PC-3 (cell line): ENCODE data around the gene SARM1. TPM values are rescaled to one million over a fixed set of nuclear protein-coding genes. Genes with fewer than 3 reads are reported as not detected.

ENCODE experiments used
- ATAC-seq: fragments of 200-7000 bp; cut with Tn5 transposase; 2 replicates; pipeline ENCODE4 v1.9.1; 2020; ENCODE audit warnings: mild to moderate bottlenecking, moderate library complexity
- BruUV-seq: library from RNA; stranded (reverse); fragments of 400-500 nt; replicated peaks from 2 replicates; lab custom pipeline; 2021; lab: Mats Ljungman, UMichigan
- CTCF ChIA-PET: fragments of 300-600 bp; sonication (Branson Sonifier 250); formaldehyde crosslinking; loops from one replicate; lab custom pipeline; 2022; ENCODE audit warnings: antibody characterized with exemption; lab: Charles Lee
- POLR2A ChIA-PET: fragments of 300-600 bp; sonication (Branson Sonifier 250); formaldehyde crosslinking; loops from one replicate; lab custom pipeline; 2022; ENCODE audit warnings: antibody characterized with exemption; ENCODE audit not compliant: unreplicated experiment; lab: Charles Lee
- DNase-seq: peaks from one replicate; pipeline ENCODE4 v3.0.0-alpha.2; 2015
- H2AFZ ChIP-seq: fragments of 300-600 bp; sonication (generic); 2 replicates; pipeline ENCODE4 v1.6.0; 2016; ENCODE audit warnings: antibody characterized with exemption, low read length
- H3F3A ChIP-seq: fragments of 300-600 bp; sonication (generic); one replicate; pipeline ENCODE4 v1.6.0; 2017; ENCODE audit warnings: antibody characterized with exemption, low read length, control low read depth, mild to moderate bottlenecking; ENCODE audit not compliant: unreplicated experiment
- H3K27ac ChIP-seq: fragments of 300-600 bp; sonication (generic); 2 replicates; pipeline ENCODE4 v1.5.1; 2016; ENCODE audit warnings: mild to moderate bottlenecking, low read length
- H3K27me3 ChIP-seq: fragments of 300-600 bp; sonication (generic); 2 replicates; pipeline ENCODE4 v1.6.1; 2016; ENCODE audit warnings: low read length, mixed read lengths
- H3K36me3 ChIP-seq: fragments of 300-600 bp; sonication (generic); 2 replicates; pipeline ENCODE4 v1.6.1; 2016; ENCODE audit warnings: low read depth, mixed run types, low read length, mixed read lengths
- H3K4me1 ChIP-seq: fragments of 300-600 bp; sonication (generic); 2 replicates; pipeline ENCODE4 v1.5.1; 2016; ENCODE audit warnings: low read length; ENCODE audit not compliant: insufficient read depth
- H3K4me2 ChIP-seq: fragments of 300-600 bp; sonication (generic); 2 replicates; pipeline ENCODE4 v1.6.0; 2016; ENCODE audit warnings: low read length
- H3K4me3 ChIP-seq: fragments of 300-600 bp; sonication (generic); 2 replicates; pipeline ENCODE4 v1.5.1; 2016; ENCODE audit warnings: mild to moderate bottlenecking, low read length, mixed read lengths
- H3K79me2 ChIP-seq: fragments of 300-600 bp; sonication (generic); 2 replicates; pipeline ENCODE4 v1.6.1; 2017; ENCODE audit warnings: low read length, mixed read lengths
- H3K9ac ChIP-seq: fragments of 300-600 bp; sonication (generic); 2 replicates; pipeline ENCODE4 v1.6.0; 2016; ENCODE audit warnings: mild to moderate bottlenecking, low read length
- H3K9me2 ChIP-seq: fragments of 300-600 bp; sonication (generic); replicated peaks from 2 replicates; pipeline ENCODE4 v1.6.1; 2016; ENCODE audit warnings: mixed run types, low read length, mixed read lengths
- H3K9me3 ChIP-seq: fragments of 300-600 bp; sonication (generic); 2 replicates; pipeline ENCODE4 v1.6.1; 2016; ENCODE audit warnings: low read length, mixed read lengths
- H4K20me1 ChIP-seq: fragments of 300-600 bp; sonication (generic); 2 replicates; pipeline ENCODE4 v1.6.1; 2016; ENCODE audit warnings: low read length, mixed read lengths
- EZH2 ChIP-seq: fragments of 300-600 bp; sonication (generic); IDR thresholded peaks from one replicate; pipeline ENCODE4 v1.6.1; 2017; ENCODE audit warnings: antibody characterized with exemption, mild to moderate bottlenecking, low read length; ENCODE audit not compliant: unreplicated experiment
- EZH2phosphoT487 ChIP-seq: fragments of 300-600 bp; sonication (generic); IDR thresholded peaks from 2 replicates; pipeline ENCODE4 v1.6.1; 2018; ENCODE audit warnings: mild to moderate bottlenecking, antibody characterized with exemption, low read length, borderline replicate concordance
- intact Hi-C: fragments of 100-400 bp; cut with micrococcal nuclease; formaldehyde crosslinking; loops from 2 replicates; pipeline ENCODE4 v1.9.0; 2023
- total RNA-seq: library from RNA; depleted of rRNA; stranded (reverse); fragments of >200 nt; gene quantifications from 2 replicates; pipeline ENCODE4 v1.2.3, GENCODE V29; 2014
- TF ChIP-seq, protein P1 (sequence below): fragments of 300-600 bp; sonication (generic); conservative IDR thresholded peaks from 2 replicates; pipeline ENCODE4 v1.5.1; 2017; ENCODE audit warnings: antibody characterized with exemption, low read depth, mild to moderate bottlenecking, low read length

Gene SARM1
- total RNA-seq, 1 experiment from 2014 or later, result 6.7 TPM

- Histone ChIP-seq H3K9ac (peak overlapping the region; percentile 60), H4K20me1 (no peaks in the 10 kb centered on the region), H3K27me3 (no peaks in the 10 kb centered on the region), H2AFZ (no peak overlapping the region), H3K4me3 (peak overlapping the region; percentile 24), H3K27ac (peak overlapping the region; percentile 94), H3K79me2 (peaks cover 36% of the 10 kb centered on the region), H3K9me3 (no peaks in the 10 kb centered on the region), H3K9me2 (no peaks in the 10 kb centered on the region), H3K4me1 (peaks cover 53% of the 10 kb centered on the region), H3K4me2 (peak overlapping the region; percentile 75), H3F3A (peaks cover 4% of the 10 kb centered on the region), H3K36me3 (peaks cover 13% of the 10 kb centered on the region)
- peak; percentile 85 for ATAC-seq
- intact Hi-C loops, result loop anchor here (5.0 kb wide), 1 partner anchor 95 kb away; no protein-coding TSS in a partner anchor
- peak; percentile 66 for DNase-seq
- TF ChIP-seq, protein P1, sequence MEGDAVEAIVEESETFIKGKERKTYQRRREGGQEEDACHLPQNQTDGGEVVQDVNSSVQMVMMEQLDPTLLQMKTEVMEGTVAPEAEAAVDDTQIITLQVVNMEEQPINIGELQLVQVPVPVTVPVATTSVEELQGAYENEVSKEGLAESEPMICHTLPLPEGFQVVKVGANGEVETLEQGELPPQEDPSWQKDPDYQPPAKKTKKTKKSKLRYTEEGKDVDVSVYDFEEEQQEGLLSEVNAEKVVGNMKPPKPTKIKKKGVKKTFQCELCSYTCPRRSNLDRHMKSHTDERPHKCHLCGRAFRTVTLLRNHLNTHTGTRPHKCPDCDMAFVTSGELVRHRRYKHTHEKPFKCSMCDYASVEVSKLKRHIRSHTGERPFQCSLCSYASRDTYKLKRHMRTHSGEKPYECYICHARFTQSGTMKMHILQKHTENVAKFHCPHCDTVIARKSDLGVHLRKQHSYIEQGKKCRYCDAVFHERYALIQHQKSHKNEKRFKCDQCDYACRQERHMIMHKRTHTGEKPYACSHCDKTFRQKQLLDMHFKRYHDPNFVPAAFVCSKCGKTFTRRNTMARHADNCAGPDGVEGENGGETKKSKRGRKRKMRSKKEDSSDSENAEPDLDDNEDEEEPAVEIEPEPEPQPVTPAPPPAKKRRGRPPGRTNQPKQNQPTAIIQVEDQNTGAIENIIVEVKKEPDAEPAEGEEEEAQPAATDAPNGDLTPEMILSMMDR, result no peak
- TF ChIP-seq EZH2 (no peak), EZH2phosphoT487 (no peak)
- no TSS peak for BruUV-seq
- POLR2A ChIA-PET, result no interaction called here
- CTCF ChIA-PET, result no interaction called here
Measured at GRCh38 chr17:28327031-28327607, 44.4 kb upstream of the SARM1 start.

- POLR2A ChIA-PET, result no interaction called here
- no peaks in the 10 kb centered on the region for H3K9me2 ChIP-seq
- peaks cover 47% of the 10 kb centered on the region for H3K4me1 ChIP-seq
- DNase-seq, result peak; percentile 36
- no peak overlapping the region; the same call in 1 of the 2 replicates for H3K4me3 ChIP-seq
- H2AFZ ChIP-seq, result no peak overlapping the region
- no peaks in the 10 kb centered on the region for H4K20me1 ChIP-seq
- H3K9ac ChIP-seq, result no peak overlapping the region
- peaks cover 31% of the 10 kb centered on the region for H3K79me2 ChIP-seq
- no TSS peak for BruUV-seq
- H3K36me3 ChIP-seq, result peaks cover 13% of the 10 kb centered on the region
- TF ChIP-seq, protein P1, result peak; percentile 41; the same call in 1 of the 2 replicates
- no peak for TF ChIP-seq EZH2
- H3K27me3 ChIP-seq, result no peaks in the 10 kb centered on the region
- H3F3A ChIP-seq, result peaks cover 4% of the 10 kb centered on the region
- intact Hi-C loops, result loop anchor here (5.0 kb wide), 1 partner anchor 95 kb away; no protein-coding TSS in a partner anchor
- CTCF ChIA-PET, result no interaction called here
- peak; percentile 74 for ATAC-seq
- H3K27ac ChIP-seq, result peak overlapping the region; percentile 94
- H3K9me3 ChIP-seq, result no peaks in the 10 kb centered on the region
- H3K4me2 ChIP-seq, result peak overlapping the region; percentile 75
Measured at GRCh38 chr17:28327709-28328108, 43.8 kb upstream of the SARM1 start.

DNA sequence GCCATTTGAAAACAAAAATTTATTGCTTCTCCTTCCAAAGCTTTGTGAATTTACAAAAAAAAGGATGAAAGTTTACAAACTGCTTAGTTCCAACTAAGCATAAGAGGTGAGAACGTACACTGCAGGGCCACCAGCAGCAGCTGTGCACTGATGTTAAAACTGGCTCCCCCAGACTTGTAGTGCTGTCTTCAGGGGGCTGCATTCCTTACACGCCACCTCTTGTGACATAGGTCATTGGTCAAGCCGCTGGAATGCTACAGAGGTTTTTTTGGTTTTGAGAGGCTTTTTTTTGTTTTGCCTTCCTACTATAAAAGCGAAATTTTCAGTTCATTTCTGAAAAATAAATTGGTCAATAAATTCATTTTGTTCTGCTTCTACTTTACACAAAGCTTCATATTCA lies 43.2 kb upstream of the SARM1 start:
- Histone ChIP-seq H2AFZ (no peak overlapping the region), H3K79me2 (peaks cover 28% of the 10 kb centered on the region), H3K4me3 (no peak overlapping the region), H4K20me1 (no peaks in the 10 kb centered on the region), H3K4me1 (peaks cover 42% of the 10 kb centered on the region), H3K27me3 (no peaks in the 10 kb centered on the region), H3K9me2 (no peaks in the 10 kb centered on the region), H3K36me3 (peaks cover 13% of the 10 kb centered on the region), H3K9me3 (no peaks in the 10 kb centered on the region), H3K27ac (no peak overlapping the region), H3K4me2 (no peak overlapping the region), H3K9ac (no peak overlapping the region), H3F3A (peaks cover 4% of the 10 kb centered on the region)
- BruUV-seq, result no TSS peak
- DNase-seq (no peak), ATAC-seq (no peak)
- CTCF ChIA-PET, result interaction anchor here (0.6 kb wide), 1 partner anchor 112 kb away, joined by 4 read pairs; no protein-coding TSS in a partner anchor
- intact Hi-C loops, result loop anchor here (5.0 kb wide), 1 partner anchor 96 kb away; no protein-coding TSS in a partner anchor
- POLR2A ChIA-PET, result no interaction called here
- TF ChIP-seq, protein P1, result no peak
- TF ChIP-seq EZH2phosphoT487 (no peak), EZH2 (no peak)
